ENCODE results near the gene GAGE10. TPM values are rescaled to one million over a fixed set of nuclear protein-coding genes. Genes with fewer than 3 reads are reported as not detected.

Gene GAGE10, protein sequence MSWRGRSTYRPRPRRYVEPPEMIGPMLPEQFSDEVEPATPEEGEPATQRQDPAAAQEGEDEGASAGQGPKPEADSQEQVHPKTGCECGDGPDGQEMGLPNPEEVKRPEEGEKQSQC
- not detected for polyA plus RNA-seq (2012; ENCODE audit: insufficient read depth, insufficient read length, low read depth)

DNA sequence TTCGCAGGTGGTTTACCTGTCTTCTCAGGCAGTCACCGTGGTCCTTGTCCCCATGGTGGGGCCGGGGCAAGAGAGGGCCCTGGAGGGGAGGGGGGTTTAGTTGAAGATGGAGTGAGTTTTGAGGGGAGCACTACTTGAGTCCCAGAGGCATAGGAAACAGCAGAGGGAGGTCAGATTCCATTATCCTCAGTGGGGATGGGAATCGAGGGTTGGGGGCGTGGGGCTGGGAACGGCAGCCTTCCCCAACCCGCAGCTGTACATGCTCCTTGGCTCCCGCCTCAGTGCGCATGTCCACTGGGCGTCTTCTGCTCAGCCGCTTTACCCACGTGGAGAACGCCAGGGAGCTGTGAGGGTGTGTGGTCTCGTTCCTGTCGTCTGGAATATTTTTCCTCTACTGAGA lies at the start of gene GAGE10:
Gene GAGE10, plus strand, starts transcription at position 301 of the 400 bp plus-strand sequence. CDS start 1,214 bp downstream, outside the sequence.
- H3K36me3 ChIP-seq = no peaks in the 10 kb centered on the region
- H3K9me3 ChIP-seq = no peaks in the 10 kb centered on the region
- H3K4me1 ChIP-seq = no peaks in the 10 kb centered on the region
- no peak within 1 kb of the TSS for H3K4me3 ChIP-seq (ENCODE audit: low read depth, low read length)
- H3K27me3 ChIP-seq = no peaks in the 10 kb centered on the region
- TF ChIP-seq, protein P1, sequence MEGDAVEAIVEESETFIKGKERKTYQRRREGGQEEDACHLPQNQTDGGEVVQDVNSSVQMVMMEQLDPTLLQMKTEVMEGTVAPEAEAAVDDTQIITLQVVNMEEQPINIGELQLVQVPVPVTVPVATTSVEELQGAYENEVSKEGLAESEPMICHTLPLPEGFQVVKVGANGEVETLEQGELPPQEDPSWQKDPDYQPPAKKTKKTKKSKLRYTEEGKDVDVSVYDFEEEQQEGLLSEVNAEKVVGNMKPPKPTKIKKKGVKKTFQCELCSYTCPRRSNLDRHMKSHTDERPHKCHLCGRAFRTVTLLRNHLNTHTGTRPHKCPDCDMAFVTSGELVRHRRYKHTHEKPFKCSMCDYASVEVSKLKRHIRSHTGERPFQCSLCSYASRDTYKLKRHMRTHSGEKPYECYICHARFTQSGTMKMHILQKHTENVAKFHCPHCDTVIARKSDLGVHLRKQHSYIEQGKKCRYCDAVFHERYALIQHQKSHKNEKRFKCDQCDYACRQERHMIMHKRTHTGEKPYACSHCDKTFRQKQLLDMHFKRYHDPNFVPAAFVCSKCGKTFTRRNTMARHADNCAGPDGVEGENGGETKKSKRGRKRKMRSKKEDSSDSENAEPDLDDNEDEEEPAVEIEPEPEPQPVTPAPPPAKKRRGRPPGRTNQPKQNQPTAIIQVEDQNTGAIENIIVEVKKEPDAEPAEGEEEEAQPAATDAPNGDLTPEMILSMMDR (IDR thresholded peaks at IDR 0.05; ENCODE audit: low read depth, low read length) = no peak
- DNase-seq = no peak

- TF ChIP-seq, protein P1 (IDR thresholded peaks at IDR 0.05; ENCODE audit: low read depth, low read length) = no peak
- Histone ChIP-seq H3K9me3 (no peaks in the 10 kb centered on the region), H3K4me3 (ENCODE audit: low read depth, low read length) (no peak overlapping the region), H3K27me3 (no peaks in the 10 kb centered on the region), H3K36me3 (no peaks in the 10 kb centered on the region), H3K4me1 (no peaks in the 10 kb centered on the region)
- no peak for DNase-seq
Observed at GRCh38 chrX:49254639-49255038, 48.8 kb upstream of the GAGE10 start.

- Histone ChIP-seq H3K36me3 (no peaks in the 10 kb centered on the region), H3K9me3 (no peaks in the 10 kb centered on the region)
- TF ChIP-seq, protein P1 (IDR thresholded peaks at IDR 0.05; ENCODE audit: low read depth, low read length) = no peak
Observed at GRCh38 chrX:49256268-49256995, 47.0 kb upstream of the GAGE10 start.

GRCh38 chrX:49257074-49257790 lies 46.2 kb upstream of the GAGE10 start:
- Histone ChIP-seq H3K4me3 (ENCODE audit: low read depth, low read length) (no peak overlapping the region), H3K36me3 (no peaks in the 10 kb centered on the region), H3K27me3 (no peaks in the 10 kb centered on the region), H3K4me1 (no peaks in the 10 kb centered on the region), H3K9me3 (no peaks in the 10 kb centered on the region)
- TF ChIP-seq, protein P1 (IDR thresholded peaks at IDR 0.05; ENCODE audit: low read depth, low read length) = no peak
- no peak for DNase-seq

More at GRCh38 chrX:49256268-49256995, 47.0 kb upstream of the GAGE10 start:
- DNase-seq = no peak
- H3K27me3 ChIP-seq = no peaks in the 10 kb centered on the region
- no peaks in the 10 kb centered on the region for H3K4me1 ChIP-seq
- no peak overlapping the region for H3K4me3 ChIP-seq (ENCODE audit: low read depth, low read length)

- DNase-seq = no peak
- H3K4me1 ChIP-seq = no peaks in the 10 kb centered on the region
- H3K27me3 ChIP-seq = no peaks in the 10 kb centered on the region
- TF ChIP-seq, protein P1 (IDR thresholded peaks at IDR 0.05; ENCODE audit: low read depth, low read length) = no peak
- no peak overlapping the region for H3K4me3 ChIP-seq (ENCODE audit: low read depth, low read length)
- no peaks in the 10 kb centered on the region for H3K9me3 ChIP-seq
- no peaks in the 10 kb centered on the region for H3K36me3 ChIP-seq
Observed at GRCh38 chrX:49257846-49258748, 45.3 kb upstream of the GAGE10 start.

All from BE2C (cell line).